Measurements from ENCODE around the gene VSIG8. TPM values are rescaled to one million over a fixed set of nuclear protein-coding genes. Genes with fewer than 3 reads are reported as not detected.
"Not testable (repeated sequence)": the region's sequence is repeated elsewhere in the genome, so short reads cannot be mapped to it uniquely, and the experiment has no call there.

Gene VSIG8, protein sequence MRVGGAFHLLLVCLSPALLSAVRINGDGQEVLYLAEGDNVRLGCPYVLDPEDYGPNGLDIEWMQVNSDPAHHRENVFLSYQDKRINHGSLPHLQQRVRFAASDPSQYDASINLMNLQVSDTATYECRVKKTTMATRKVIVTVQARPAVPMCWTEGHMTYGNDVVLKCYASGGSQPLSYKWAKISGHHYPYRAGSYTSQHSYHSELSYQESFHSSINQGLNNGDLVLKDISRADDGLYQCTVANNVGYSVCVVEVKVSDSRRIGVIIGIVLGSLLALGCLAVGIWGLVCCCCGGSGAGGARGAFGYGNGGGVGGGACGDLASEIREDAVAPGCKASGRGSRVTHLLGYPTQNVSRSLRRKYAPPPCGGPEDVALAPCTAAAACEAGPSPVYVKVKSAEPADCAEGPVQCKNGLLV
- not detected for total RNA-seq

DNA sequence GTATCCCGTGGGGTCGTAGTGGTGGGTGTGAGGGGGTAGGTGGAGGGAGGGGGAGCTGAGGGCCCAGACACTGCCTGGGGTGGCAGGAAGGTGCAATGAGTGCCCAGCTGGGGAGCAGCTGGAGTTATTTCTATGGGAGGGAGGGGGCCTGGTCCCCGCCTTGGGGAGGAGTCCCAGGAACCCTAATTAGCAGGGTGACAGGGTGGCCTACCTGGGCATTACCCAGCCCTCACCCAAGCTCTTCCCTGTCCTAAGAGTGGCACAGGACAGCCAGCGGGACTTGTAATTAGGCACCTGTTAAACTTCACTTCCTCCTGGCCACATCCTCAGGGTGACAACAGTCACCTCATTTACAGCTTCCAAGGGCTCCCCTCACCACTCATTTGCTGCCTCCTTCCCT, at the start of gene VSIG8:
Gene VSIG8 (minus strand): TSS at position 101 of the 400 bp plus-strand sequence. CDS start 136 bp downstream, outside the sequence.
- Histone ChIP-seq H3K27me3 (no peaks in the 10 kb centered on the region), H3K27ac (no peak within 1 kb of the TSS), H3K4me3 (no peak within 1 kb of the TSS), H3K4me1 (peaks cover 6% of the 10 kb centered on the region), H3K36me3 (replicated peaks in 1 of 2; ENCODE audit: insufficient read depth in 1 of 2, low read depth in 2 of 2) (no peaks in the 10 kb centered on the region), H3K9me3 (no peaks in the 10 kb centered on the region)
- no peak for DNase-seq
- intact Hi-C loops (cut with DNase I) = no loop called here
- no peak for TF ChIP-seq POLR2A (IDR thresholded peaks at IDR 0.05)
- no peak for ATAC-seq
- WGBS, 2 donors = 82 to 85% methylated on average over 4 of the region's 4 CpGs

DNA sequence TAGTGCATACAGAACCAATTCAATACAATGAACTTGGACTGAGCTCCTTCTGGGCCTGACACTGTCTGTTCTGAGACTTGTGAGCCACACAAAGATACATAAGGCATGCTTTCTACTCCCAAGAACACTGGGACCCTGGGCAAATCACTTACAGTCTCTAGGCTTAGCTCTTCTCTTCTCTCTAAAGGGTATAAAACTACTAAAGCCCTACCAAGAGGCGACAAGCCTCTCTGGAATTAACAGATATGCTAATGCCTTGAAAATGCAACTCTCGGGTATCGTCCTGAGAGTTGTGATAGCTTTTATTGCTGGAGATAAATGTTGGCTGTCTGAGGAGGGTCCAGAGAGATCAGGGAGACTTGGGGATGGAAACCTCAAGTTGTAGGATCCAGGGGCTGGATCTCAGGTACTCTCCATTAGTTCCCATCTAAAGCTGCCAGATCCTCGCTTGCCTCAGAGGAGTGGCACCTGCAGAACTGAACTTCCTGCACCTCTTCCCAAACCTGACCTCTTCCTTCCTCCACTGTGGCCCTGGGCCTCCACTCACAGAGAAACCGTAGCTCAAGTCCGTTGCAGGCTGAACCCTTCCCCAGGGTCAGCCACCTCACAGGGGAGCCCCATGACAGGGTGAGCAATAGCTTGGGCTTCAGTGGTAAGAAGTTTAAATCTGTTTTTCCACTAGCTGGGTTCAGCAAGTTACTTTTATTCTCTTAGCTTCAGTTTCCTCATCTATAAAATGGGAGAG, 49.0 kb upstream of the VSIG8 start:
- peaks cover 62% of the 10 kb centered on the region for H3K4me1 ChIP-seq
- DNase-seq (no peak), ATAC-seq (no peak)
- H3K4me3 ChIP-seq = no peak overlapping the region
- 52 to 81% methylated on average over 6 of the region's 6 CpGs for WGBS, 2 donors
- no peaks in the 10 kb centered on the region for H3K36me3 ChIP-seq (replicated peaks in 1 of 2; ENCODE audit: insufficient read depth in 1 of 2, low read depth in 2 of 2)
- TF ChIP-seq, protein P1, sequence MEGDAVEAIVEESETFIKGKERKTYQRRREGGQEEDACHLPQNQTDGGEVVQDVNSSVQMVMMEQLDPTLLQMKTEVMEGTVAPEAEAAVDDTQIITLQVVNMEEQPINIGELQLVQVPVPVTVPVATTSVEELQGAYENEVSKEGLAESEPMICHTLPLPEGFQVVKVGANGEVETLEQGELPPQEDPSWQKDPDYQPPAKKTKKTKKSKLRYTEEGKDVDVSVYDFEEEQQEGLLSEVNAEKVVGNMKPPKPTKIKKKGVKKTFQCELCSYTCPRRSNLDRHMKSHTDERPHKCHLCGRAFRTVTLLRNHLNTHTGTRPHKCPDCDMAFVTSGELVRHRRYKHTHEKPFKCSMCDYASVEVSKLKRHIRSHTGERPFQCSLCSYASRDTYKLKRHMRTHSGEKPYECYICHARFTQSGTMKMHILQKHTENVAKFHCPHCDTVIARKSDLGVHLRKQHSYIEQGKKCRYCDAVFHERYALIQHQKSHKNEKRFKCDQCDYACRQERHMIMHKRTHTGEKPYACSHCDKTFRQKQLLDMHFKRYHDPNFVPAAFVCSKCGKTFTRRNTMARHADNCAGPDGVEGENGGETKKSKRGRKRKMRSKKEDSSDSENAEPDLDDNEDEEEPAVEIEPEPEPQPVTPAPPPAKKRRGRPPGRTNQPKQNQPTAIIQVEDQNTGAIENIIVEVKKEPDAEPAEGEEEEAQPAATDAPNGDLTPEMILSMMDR (IDR thresholded peaks at IDR 0.05) = no peak
- no peak for TF ChIP-seq POLR2A (IDR thresholded peaks at IDR 0.05)
- no peaks in the 10 kb centered on the region for H3K27me3 ChIP-seq
- H3K27ac ChIP-seq = peak overlapping the region in 3 of 4 donors; percentile 56 to 77 (median 73)
- intact Hi-C loops (cut with DNase I) = no loop called here
- H3K9me3 ChIP-seq = no peaks in the 10 kb centered on the region

DNA sequence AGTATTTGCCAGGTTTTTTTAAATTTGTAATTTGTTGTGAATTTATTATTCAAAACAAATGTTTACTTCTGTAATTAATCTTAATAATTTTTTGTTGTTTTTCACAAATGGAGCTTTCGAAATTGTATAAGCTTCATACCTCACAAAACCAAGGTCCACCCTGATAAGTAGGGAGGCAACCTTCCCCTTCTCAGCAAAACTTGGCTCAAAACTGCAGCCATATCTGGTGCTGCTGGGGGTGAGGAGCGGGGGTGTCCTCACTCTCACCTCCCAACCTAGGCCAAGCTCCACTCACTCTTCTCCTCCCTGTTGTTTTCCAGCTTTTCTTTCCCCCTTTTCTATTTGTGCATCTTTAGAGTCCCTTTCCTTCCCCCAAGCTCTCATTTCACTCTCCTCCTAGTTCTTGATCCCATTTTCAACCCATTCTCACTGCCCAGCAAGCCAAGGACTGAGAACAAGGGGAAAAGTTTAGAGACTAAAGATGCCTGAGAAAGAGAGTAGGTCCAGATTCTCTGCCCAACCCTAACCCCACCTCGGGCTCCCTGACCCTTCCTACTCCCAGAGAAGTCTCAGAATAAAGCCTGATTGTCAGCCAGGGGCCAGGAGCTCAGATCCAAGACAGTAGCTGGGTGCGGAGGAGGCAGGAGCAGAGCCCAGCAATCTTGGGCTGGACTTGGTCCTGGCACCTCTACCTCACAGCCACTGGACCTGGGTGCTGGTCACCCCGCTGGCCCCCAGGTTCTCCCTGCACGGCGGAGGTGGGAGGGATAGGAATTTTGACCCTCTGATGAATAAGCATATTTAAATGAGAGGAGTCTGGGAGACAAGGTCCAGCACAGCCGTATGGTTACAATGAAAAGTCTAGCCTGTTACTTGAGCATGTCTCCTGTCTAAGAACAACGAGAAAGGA, 45.8 kb upstream of the VSIG8 start:
- TF ChIP-seq, protein P1 (IDR thresholded peaks at IDR 0.05) = no peak
- no peak for TF ChIP-seq POLR2A (IDR thresholded peaks at IDR 0.05)
- ATAC-seq (no peak), DNase-seq (no peak)
- Histone ChIP-seq H3K27ac (no peak overlapping the region), H3K4me1 (peaks cover 35% of the 10 kb centered on the region), H3K4me3 (no peak overlapping the region), H3K27me3 (no peaks in the 10 kb centered on the region), H3K9me3 (no peaks in the 10 kb centered on the region), H3K36me3 (replicated peaks in 1 of 2; ENCODE audit: insufficient read depth in 1 of 2, low read depth in 2 of 2) (no peaks in the 10 kb centered on the region)
- intact Hi-C loops (cut with DNase I) = no loop called here
- 59 to 68% methylated on average over 9 of the region's 9 CpGs for WGBS, 2 donors

DNA sequence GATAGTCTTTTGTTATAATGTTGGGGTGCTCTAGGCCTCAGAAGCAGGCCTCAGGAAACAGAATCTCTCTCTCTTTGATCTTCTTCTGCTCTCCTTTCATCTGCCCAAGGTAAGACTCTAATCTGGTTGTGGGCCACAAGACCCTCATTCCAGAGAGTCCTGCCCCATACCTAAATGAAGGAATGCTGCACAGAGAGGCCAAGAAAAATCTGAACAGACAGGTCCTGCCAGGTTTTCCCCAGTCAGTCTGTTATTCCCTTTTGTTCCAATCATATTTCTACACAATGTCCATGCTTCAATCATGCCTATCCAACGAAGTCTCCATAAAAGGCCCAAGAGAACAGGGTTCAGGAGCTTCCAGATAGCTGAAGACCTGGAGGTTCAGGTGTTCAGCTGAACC, 44.5 kb upstream of the VSIG8 start:
- H3K4me3 ChIP-seq = no peak overlapping the region
- H3K27me3 ChIP-seq = no peaks in the 10 kb centered on the region
- no peak for ATAC-seq
- H3K27ac ChIP-seq = no peak overlapping the region
- DNase-seq = no peak
- H3K4me1 ChIP-seq = peaks cover 32% of the 10 kb centered on the region
- H3K36me3 ChIP-seq (replicated peaks in 1 of 2; ENCODE audit: insufficient read depth in 1 of 2, low read depth in 2 of 2) = no peaks in the 10 kb centered on the region
- intact Hi-C loops (cut with DNase I) = no loop called here
- no peaks in the 10 kb centered on the region for H3K9me3 ChIP-seq
- 30 to 43% methylated on average over 1 of the region's 1 CpG for WGBS, 2 donors
- TF ChIP-seq, protein P1 (IDR thresholded peaks at IDR 0.05) = no peak
- TF ChIP-seq POLR2A (IDR thresholded peaks at IDR 0.05) = no peak

DNA sequence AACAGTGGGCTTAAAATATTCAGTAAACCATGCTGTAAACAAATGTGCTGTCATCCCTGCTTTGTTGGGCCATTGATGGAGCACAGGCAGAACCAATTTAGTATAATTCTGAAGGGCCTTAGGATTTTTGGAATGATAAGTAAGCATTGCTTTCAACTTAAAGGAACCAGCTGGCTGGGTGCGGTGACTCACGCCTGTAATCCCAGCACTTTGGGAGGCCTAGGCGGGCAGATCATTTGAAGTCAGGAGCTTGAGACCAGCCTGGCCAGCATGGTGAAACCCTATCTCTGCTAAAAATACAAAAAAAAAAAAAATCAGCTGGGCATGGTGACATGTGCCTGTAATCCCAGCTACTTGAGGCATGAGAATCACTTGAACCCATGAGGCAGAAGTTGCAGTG, 41.6 kb upstream of the VSIG8 start:
- 82 to 96% methylated on average over 3 of the region's 3 CpGs for WGBS, 2 donors
- DNase-seq; intact Hi-C loops (cut with DNase I); H3K4me3 ChIP-seq; ATAC-seq; H3K9me3 ChIP-seq; H3K27me3 ChIP-seq; H3K27ac ChIP-seq; H3K36me3 ChIP-seq (replicated peaks in 1 of 2; ENCODE audit: insufficient read depth in 1 of 2, low read depth in 2 of 2): not testable (repeated sequence)
- peaks cover 27% of the 10 kb centered on the region for H3K4me1 ChIP-seq
